Measurements from ENCODE around the gene ZFYVE28.
"Not testable (repeated sequence)": the region's sequence is repeated elsewhere in the genome, so short reads cannot be mapped to it uniquely, and the experiment has no call there.

Gene ZFYVE28

DNA sequence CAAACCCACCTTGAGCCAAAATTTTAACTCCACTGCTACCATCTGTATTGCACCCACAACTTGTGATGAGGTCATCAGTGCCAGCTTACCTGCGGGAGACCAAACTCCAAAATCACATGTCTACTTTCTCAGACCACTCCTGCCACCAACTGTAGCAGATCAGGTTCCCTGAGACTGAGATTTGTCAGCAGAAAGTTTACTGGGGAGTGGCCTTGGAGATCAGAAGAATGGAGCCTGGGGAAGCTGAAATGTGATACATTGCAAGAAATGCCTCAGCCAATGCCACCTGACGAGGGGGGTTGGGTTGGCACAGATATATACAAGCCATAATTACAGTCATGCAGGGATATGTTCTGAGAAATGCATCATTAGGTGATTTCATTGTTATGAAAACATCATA, 195.6 kb downstream of the ZFYVE28 start:
- H3K9me3 ChIP-seq, result no peaks in the 10 kb centered on the region
- DNase-seq, result no peak
- peaks cover 0 to 4% (median 0%) of the 10 kb centered on the region in 4 donors for H3K4me1 ChIP-seq
- H3K27ac ChIP-seq, result no peak overlapping the region
- intact Hi-C loops (cut with DNase I; ENCODE audit: low total_unique reads), result no loop called here
- no peaks in the 10 kb centered on the region for H3K27me3 ChIP-seq
- no peak overlapping the region for H3K4me3 ChIP-seq
- peaks cover 7 to 21% (median 11%) of the 10 kb centered on the region in 3 donors for H3K36me3 ChIP-seq
- TF ChIP-seq, protein P1, sequence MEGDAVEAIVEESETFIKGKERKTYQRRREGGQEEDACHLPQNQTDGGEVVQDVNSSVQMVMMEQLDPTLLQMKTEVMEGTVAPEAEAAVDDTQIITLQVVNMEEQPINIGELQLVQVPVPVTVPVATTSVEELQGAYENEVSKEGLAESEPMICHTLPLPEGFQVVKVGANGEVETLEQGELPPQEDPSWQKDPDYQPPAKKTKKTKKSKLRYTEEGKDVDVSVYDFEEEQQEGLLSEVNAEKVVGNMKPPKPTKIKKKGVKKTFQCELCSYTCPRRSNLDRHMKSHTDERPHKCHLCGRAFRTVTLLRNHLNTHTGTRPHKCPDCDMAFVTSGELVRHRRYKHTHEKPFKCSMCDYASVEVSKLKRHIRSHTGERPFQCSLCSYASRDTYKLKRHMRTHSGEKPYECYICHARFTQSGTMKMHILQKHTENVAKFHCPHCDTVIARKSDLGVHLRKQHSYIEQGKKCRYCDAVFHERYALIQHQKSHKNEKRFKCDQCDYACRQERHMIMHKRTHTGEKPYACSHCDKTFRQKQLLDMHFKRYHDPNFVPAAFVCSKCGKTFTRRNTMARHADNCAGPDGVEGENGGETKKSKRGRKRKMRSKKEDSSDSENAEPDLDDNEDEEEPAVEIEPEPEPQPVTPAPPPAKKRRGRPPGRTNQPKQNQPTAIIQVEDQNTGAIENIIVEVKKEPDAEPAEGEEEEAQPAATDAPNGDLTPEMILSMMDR (IDR thresholded peaks at IDR 0.05), result no peak

DNA sequence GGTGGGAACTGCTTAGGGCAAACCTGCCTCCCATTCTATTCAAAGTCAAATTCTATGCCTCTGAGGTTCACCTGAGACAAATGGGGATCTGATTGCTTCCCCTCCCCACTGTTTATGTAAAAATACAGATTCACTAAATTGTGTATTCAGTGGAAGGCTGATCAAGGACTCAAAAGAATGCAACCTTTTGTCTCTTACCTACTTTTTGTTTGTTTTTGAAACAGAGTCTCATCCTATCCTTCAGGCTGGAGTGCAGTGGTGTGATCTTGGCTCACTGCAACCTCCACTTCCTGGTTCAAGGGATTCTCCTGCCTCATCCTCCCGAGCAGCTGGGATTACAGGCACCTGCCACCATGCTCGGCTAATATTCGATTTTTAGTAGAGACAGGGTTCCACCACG, 197.1 kb downstream of the ZFYVE28 start:
- peaks cover 7 to 20% (median 11%) of the 10 kb centered on the region in 3 donors for H3K36me3 ChIP-seq
- H3K27me3 ChIP-seq; H3K9me3 ChIP-seq; H3K27ac ChIP-seq; H3K4me1 ChIP-seq; intact Hi-C loops (cut with DNase I; ENCODE audit: low total_unique reads); H3K4me3 ChIP-seq; DNase-seq: not testable (repeated sequence)

DNA sequence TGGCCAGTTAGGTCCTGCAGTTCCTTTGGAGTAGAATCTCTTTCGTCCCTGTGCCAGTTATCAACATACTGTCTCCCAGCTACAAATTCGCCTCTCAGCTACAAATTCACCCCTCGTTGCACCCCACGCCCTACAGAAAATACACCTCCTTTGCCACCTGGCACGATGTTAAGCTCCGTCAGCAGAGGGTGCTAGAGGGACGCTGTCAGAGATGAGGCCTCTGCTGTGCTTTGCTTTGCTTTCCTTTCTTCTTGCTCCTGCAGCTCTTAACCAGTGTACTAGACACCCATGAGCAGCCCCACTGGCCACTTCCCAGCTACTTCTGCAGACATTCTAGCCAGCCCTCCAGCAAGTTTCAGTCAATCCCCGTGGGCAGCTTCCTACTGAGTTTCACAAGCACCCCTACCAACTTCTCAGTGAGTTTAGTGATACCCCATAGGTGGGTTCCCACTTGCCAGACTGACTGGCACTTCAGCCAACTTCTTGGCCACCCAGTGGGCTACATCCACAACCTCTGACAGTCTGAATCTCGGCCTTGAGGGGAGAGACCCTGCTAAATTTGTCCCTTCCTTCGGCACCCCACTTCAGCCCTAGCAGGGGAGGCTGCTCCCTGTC, 198.3 kb downstream of the ZFYVE28 start:
- no peaks in the 10 kb centered on the region for H3K27me3 ChIP-seq
- H3K4me3 ChIP-seq, result no peak overlapping the region
- peaks cover 7 to 12% (median 11%) of the 10 kb centered on the region in 3 donors for H3K36me3 ChIP-seq
- no peak overlapping the region for H3K27ac ChIP-seq
- DNase-seq, result peak; percentile 68 to 80
- TF ChIP-seq, protein P1 (IDR thresholded peaks at IDR 0.05), result peak; percentile 80 to 83
- no peaks in the 10 kb centered on the region for H3K9me3 ChIP-seq
- peaks cover 0 to 4% (median 0%) of the 10 kb centered on the region in 4 donors for H3K4me1 ChIP-seq
- intact Hi-C loops (cut with DNase I; ENCODE audit: low total_unique reads), result no loop called here

Data from tibial artery (tissue), 4 donors.